Measurements from ENCODE around the gene SPEF1.

DNA sequence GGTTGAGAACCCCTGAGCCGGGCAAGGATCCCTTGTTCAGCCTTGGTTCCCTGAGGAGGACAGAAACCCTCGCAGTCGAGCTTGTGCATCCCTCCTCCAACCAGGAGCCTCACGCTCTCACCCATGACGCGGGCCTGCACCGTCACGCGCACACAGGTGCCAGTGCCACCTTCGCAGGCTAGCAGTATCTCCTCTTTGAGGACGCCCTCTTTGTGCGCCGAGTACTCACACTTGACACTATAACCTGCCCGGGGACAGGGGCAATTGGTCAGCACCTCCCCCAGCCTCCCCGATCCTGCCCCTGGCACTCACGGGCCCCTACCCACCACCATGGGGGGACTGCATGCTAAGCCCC is 27.0 kb downstream of the SPEF1 start:
- TF ChIP-seq, protein P1, sequence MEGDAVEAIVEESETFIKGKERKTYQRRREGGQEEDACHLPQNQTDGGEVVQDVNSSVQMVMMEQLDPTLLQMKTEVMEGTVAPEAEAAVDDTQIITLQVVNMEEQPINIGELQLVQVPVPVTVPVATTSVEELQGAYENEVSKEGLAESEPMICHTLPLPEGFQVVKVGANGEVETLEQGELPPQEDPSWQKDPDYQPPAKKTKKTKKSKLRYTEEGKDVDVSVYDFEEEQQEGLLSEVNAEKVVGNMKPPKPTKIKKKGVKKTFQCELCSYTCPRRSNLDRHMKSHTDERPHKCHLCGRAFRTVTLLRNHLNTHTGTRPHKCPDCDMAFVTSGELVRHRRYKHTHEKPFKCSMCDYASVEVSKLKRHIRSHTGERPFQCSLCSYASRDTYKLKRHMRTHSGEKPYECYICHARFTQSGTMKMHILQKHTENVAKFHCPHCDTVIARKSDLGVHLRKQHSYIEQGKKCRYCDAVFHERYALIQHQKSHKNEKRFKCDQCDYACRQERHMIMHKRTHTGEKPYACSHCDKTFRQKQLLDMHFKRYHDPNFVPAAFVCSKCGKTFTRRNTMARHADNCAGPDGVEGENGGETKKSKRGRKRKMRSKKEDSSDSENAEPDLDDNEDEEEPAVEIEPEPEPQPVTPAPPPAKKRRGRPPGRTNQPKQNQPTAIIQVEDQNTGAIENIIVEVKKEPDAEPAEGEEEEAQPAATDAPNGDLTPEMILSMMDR (IDR thresholded peaks at IDR 0.05): no peak
- TF ChIP-seq POLR2A (IDR thresholded peaks at IDR 0.05): no peak

Data from tibial nerve (tissue), 3 donors.